Measurements from ENCODE around the gene MVP.

DNA sequence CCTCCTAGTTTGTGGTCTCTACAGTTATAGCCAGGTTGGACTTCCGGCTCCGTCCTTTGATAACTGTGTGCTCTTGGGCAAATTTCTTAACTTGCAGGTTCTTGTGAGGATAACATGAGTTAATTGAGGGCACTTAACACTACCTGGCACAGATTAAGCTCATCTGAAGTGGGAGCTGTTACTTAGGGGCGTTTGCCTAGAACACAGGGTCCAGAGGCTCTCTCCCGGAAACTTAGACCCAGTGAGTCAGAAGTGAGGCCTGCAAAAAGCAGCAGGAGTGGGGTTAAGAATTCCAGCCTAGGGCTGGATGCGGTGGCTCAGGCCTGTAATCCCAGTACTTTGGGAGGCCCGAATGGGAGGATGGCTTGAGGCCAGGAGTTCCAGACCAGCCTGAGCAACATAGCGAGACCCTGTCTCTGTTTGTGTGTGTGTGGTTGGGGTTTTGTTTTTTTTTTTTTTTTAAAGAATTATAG is 1.4 kb downstream of the MVP start:
- TF ChIP-seq, protein P1, sequence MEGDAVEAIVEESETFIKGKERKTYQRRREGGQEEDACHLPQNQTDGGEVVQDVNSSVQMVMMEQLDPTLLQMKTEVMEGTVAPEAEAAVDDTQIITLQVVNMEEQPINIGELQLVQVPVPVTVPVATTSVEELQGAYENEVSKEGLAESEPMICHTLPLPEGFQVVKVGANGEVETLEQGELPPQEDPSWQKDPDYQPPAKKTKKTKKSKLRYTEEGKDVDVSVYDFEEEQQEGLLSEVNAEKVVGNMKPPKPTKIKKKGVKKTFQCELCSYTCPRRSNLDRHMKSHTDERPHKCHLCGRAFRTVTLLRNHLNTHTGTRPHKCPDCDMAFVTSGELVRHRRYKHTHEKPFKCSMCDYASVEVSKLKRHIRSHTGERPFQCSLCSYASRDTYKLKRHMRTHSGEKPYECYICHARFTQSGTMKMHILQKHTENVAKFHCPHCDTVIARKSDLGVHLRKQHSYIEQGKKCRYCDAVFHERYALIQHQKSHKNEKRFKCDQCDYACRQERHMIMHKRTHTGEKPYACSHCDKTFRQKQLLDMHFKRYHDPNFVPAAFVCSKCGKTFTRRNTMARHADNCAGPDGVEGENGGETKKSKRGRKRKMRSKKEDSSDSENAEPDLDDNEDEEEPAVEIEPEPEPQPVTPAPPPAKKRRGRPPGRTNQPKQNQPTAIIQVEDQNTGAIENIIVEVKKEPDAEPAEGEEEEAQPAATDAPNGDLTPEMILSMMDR (IDR thresholded peaks at IDR 0.05): no peak
- peak in 1 of 2 donors; percentile 4 for TF ChIP-seq POLR2A (IDR thresholded peaks at IDR 0.05)
